Measurements from ENCODE around the gene NPR3.

Gene NPR3

DNA sequence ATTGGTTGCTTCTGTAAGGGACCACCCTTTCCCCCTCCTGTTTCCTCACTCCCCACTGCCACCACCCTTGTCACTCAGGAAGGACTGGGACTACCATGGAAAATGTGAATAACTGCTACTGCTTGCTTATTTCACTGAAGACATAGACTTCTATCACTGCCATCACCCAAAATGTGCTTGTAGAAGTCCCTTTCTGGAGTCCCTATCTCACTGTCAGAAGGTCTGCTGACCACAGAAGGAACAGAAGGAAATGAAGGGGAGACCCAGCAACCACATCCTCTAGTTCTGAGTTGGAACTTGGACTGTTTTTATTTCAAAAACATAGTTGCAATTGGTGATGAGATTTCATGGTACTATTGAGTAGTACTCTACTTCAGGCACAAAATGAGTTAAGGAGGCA lies 122.5 kb downstream of the NPR3 start:
- DNase-seq (ENCODE audit: low read depth), result no peak
- no peak overlapping the region for H3K4me3 ChIP-seq (replicated peaks; ENCODE audit: low read depth, low read length)
- TF ChIP-seq, protein P1, sequence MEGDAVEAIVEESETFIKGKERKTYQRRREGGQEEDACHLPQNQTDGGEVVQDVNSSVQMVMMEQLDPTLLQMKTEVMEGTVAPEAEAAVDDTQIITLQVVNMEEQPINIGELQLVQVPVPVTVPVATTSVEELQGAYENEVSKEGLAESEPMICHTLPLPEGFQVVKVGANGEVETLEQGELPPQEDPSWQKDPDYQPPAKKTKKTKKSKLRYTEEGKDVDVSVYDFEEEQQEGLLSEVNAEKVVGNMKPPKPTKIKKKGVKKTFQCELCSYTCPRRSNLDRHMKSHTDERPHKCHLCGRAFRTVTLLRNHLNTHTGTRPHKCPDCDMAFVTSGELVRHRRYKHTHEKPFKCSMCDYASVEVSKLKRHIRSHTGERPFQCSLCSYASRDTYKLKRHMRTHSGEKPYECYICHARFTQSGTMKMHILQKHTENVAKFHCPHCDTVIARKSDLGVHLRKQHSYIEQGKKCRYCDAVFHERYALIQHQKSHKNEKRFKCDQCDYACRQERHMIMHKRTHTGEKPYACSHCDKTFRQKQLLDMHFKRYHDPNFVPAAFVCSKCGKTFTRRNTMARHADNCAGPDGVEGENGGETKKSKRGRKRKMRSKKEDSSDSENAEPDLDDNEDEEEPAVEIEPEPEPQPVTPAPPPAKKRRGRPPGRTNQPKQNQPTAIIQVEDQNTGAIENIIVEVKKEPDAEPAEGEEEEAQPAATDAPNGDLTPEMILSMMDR (IDR thresholded peaks at IDR 0.05; ENCODE audit: low read length, missing control alignments), result no peak

DNA sequence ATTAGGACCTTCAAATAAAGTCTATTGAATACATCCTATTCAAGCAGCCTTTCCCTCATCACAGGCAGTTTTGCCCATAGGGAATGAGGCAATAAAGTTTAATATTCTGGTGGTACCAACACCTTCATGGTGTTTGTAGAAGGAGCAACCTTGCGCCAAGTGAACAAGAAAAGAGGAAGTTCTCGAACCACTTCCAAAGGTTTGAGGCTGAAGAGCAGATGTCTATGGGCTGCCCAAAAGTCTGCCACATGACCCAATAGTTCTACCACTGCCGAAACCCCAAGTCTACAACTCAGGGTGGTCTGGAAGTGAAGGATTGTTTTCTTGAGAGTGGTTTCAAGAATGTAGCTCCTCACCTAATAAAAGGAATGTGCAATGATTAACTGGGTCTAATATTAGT lies 123.1 kb downstream of the NPR3 start:
- TF ChIP-seq, protein P1 (IDR thresholded peaks at IDR 0.05; ENCODE audit: low read length, missing control alignments), result no peak
- H3K4me3 ChIP-seq (replicated peaks; ENCODE audit: low read depth, low read length), result no peak overlapping the region
- DNase-seq (ENCODE audit: low read depth), result no peak

GRCh38 chr5:32836176-32836575 lies 125.1 kb downstream of the NPR3 start:
- no peak for DNase-seq (ENCODE audit: low read depth)
- TF ChIP-seq, protein P1 (IDR thresholded peaks at IDR 0.05; ENCODE audit: low read length, missing control alignments), result no peak
- no peak overlapping the region for H3K4me3 ChIP-seq (replicated peaks; ENCODE audit: low read depth, low read length)

DNA sequence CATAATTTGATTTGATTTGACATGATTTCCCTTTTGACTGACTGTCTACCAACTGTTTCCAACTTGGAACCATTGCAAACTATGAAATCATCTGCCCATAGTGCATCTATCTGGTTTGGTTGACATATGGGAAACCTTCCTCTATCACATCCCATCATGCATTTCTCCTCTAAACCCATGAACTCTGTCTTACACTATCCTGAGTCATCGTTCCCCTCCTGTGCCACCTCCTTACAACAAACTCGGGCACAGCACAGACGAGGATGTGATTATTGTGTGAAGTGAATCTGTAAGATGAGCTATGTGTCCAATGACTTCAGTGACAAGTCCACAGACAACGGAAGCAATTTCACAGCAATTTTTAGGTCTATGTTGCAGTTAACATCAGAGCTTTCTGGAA lies 126.1 kb downstream of the NPR3 start:
- TF ChIP-seq, protein P1 (IDR thresholded peaks at IDR 0.05; ENCODE audit: low read length, missing control alignments), result no peak
- H3K4me3 ChIP-seq (replicated peaks; ENCODE audit: low read depth, low read length), result no peak overlapping the region
- no peak for DNase-seq (ENCODE audit: low read depth)

- DNase-seq (ENCODE audit: low read depth), result no peak
- no peak overlapping the region for H3K4me3 ChIP-seq (replicated peaks; ENCODE audit: low read depth, low read length)
- TF ChIP-seq, protein P1 (IDR thresholded peaks at IDR 0.05; ENCODE audit: low read length, missing control alignments), result no peak
These were observed 128.0 kb downstream of the NPR3 start for GRCh38 chr5:32839106-32839505.

DNA sequence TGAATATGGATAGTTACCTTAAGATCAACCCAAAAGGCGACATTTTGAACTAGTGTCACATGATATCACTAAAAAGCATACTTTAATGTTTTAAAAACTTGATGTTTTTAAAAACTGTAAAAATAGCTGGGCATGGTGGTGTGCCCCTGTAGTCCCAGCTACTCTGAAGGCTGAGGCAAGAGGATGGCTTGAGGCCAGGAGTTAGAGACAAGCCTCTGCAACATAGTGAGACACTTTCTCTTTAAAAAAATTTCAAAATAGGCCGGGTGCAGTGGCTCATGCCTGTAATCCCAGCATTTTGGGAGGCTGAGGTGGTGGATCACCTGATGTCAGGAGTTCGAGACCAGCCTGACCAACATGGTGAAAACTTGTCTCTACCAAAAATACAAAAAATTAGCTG lies 129.5 kb downstream of the NPR3 start:
- TF ChIP-seq, protein P1 (IDR thresholded peaks at IDR 0.05; ENCODE audit: low read length, missing control alignments), result no peak
- peak; percentile 6 for DNase-seq (ENCODE audit: low read depth)
- no peak overlapping the region for H3K4me3 ChIP-seq (replicated peaks; ENCODE audit: low read depth, low read length)
